GM18909 (cell line): ENCODE results near the gene TMOD1.
"Not testable (repeated sequence)": the region's sequence is repeated elsewhere in the genome, so short reads cannot be mapped to it uniquely, and the experiment has no call there.

Experiments
- ATAC-seq: cut with Tn5 transposase; IDR thresholded peaks from one replicate; pipeline ENCODE4 v1.9.1; 2021; ENCODE audit warnings: mild to moderate bottlenecking; ENCODE audit not compliant: unreplicated experiment, poor library complexity

TMOD1 gene

GRCh38 chr9:97497558-97498375 lies 3.7 kb upstream of the TMOD1 start:
- not testable (repeated sequence) for ATAC-seq

GRCh38 chr9:97498846-97499245 lies 2.6 kb upstream of the TMOD1 start:
- not testable (repeated sequence) for ATAC-seq

- ATAC-seq, result no peak
Measured at GRCh38 chr9:97500263-97500662, 1.2 kb upstream of the TMOD1 start.

GRCh38 chr9:97500765-97501176 lies 695 bp upstream of the TMOD1 start:
- no peak for ATAC-seq

GRCh38 chr9:97501972-97502221 lies 431 bp downstream of the TMOD1 start:
- ATAC-seq, result peak; percentile 31

- ATAC-seq, result no peak
Measured at GRCh38 chr9:97502222-97502983, 937 bp downstream of the TMOD1 start.

- ATAC-seq, result no peak
Measured at GRCh38 chr9:97502984-97503861, 1.8 kb downstream of the TMOD1 start.

GRCh38 chr9:97503862-97504210 lies 2.4 kb downstream of the TMOD1 start:
- ATAC-seq, result no peak

- no peak for ATAC-seq
Measured at GRCh38 chr9:97504381-97505216, 3.1 kb downstream of the TMOD1 start.

GRCh38 chr9:97505845-97506244 lies 4.4 kb downstream of the TMOD1 start:
- no peak for ATAC-seq

GRCh38 chr9:97506306-97506705 lies 4.8 kb downstream of the TMOD1 start:
- no peak for ATAC-seq

GRCh38 chr9:97506787-97507186 lies 5.3 kb downstream of the TMOD1 start:
- no peak for ATAC-seq

- no peak for ATAC-seq
Measured at GRCh38 chr9:97507428-97507984, 6.0 kb downstream of the TMOD1 start.

GRCh38 chr9:97508852-97509251 lies 7.4 kb downstream of the TMOD1 start:
- ATAC-seq, result no peak

- peak; percentile 60 for ATAC-seq
Measured at GRCh38 chr9:97510797-97511654, 9.6 kb downstream of the TMOD1 start.

- peak; percentile 3 for ATAC-seq
Measured at GRCh38 chr9:97511655-97512427, 10.4 kb downstream of the TMOD1 start.

- no peak for ATAC-seq
Measured at GRCh38 chr9:97512966-97513560, 11.6 kb downstream of the TMOD1 start.

- no peak for ATAC-seq
Measured at GRCh38 chr9:97514531-97514930, 13.1 kb downstream of the TMOD1 start.
